ENCODE results near the gene LRRTM1. TPM values are rescaled to one million over a fixed set of nuclear protein-coding genes. Genes with fewer than 3 reads are reported as not detected.

Gene LRRTM1
- total RNA-seq, 1 donor from 2014 or later, result 0.98 TPM

GRCh38 chr2:80326861-80327260, 22.3 kb upstream of the LRRTM1 start:
- Histone ChIP-seq H3K27me3 (no peaks in the 10 kb centered on the region), H3K9me3 (no peaks in the 10 kb centered on the region), H3K27ac (no peak overlapping the region), H3K4me3 (no peak overlapping the region), H3K36me3 (no peaks in the 10 kb centered on the region), H3K4me1 (no peaks in the 10 kb centered on the region)
- DNase-seq (ENCODE audit: extremely low spot score in 2 of 2), result no peak
- TF ChIP-seq POLR2A (IDR thresholded peaks at IDR 0.05) (no peak), POLR2AphosphoS5 (IDR thresholded peaks at IDR 0.05; ENCODE audit: insufficient read depth in 1 of 2, low read depth in 1 of 2) (no peak), CTCF (IDR thresholded peaks at IDR 0.05) (no peak)
- intact Hi-C loops (cut with DNase I), result no loop called here

- H3K36me3 ChIP-seq, result no peaks in the 10 kb centered on the region
- intact Hi-C loops (cut with DNase I), result no loop called here
These were observed 21.7 kb upstream of the LRRTM1 start for GRCh38 chr2:80326214-80326613.

GRCh38 chr2:80324525-80324924, 20.0 kb upstream of the LRRTM1 start:
- intact Hi-C loops (cut with DNase I), result no loop called here
- no peaks in the 10 kb centered on the region for H3K4me1 ChIP-seq
- no peak overlapping the region for H3K27ac ChIP-seq
- H3K9me3 ChIP-seq, result no peaks in the 10 kb centered on the region
- H3K4me3 ChIP-seq, result no peak overlapping the region
- TF ChIP-seq POLR2A (IDR thresholded peaks at IDR 0.05) (no peak), POLR2AphosphoS5 (IDR thresholded peaks at IDR 0.05; ENCODE audit: insufficient read depth in 1 of 2, low read depth in 1 of 2) (no peak), CTCF (IDR thresholded peaks at IDR 0.05) (no peak)
- no peak for DNase-seq (ENCODE audit: extremely low spot score in 2 of 2)
- no peaks in the 10 kb centered on the region for H3K27me3 ChIP-seq
- H3K36me3 ChIP-seq, result no peaks in the 10 kb centered on the region

More at GRCh38 chr2:80326214-80326613, 21.7 kb upstream of the LRRTM1 start:
- H3K4me1 ChIP-seq, result no peaks in the 10 kb centered on the region
- no peak for DNase-seq (ENCODE audit: extremely low spot score in 2 of 2)
- H3K4me3 ChIP-seq, result no peak overlapping the region
- no peak overlapping the region for H3K27ac ChIP-seq
- no peaks in the 10 kb centered on the region for H3K27me3 ChIP-seq
- no peaks in the 10 kb centered on the region for H3K9me3 ChIP-seq
- TF ChIP-seq CTCF (IDR thresholded peaks at IDR 0.05) (no peak), POLR2AphosphoS5 (IDR thresholded peaks at IDR 0.05; ENCODE audit: insufficient read depth in 1 of 2, low read depth in 1 of 2) (no peak), POLR2A (IDR thresholded peaks at IDR 0.05) (no peak)

GRCh38 chr2:80323610-80324009, 19.1 kb upstream of the LRRTM1 start:
- TF ChIP-seq POLR2AphosphoS5 (IDR thresholded peaks at IDR 0.05; ENCODE audit: insufficient read depth in 1 of 2, low read depth in 1 of 2) (no peak), POLR2A (IDR thresholded peaks at IDR 0.05) (no peak), CTCF (IDR thresholded peaks at IDR 0.05) (no peak)
- no peak overlapping the region for H3K27ac ChIP-seq
- H3K9me3 ChIP-seq, result no peaks in the 10 kb centered on the region
- no peak overlapping the region for H3K4me3 ChIP-seq
- no peaks in the 10 kb centered on the region for H3K27me3 ChIP-seq
- no peaks in the 10 kb centered on the region for H3K4me1 ChIP-seq
- DNase-seq (ENCODE audit: extremely low spot score in 2 of 2), result no peak
- no peaks in the 10 kb centered on the region for H3K36me3 ChIP-seq
- intact Hi-C loops (cut with DNase I), result no loop called here

- H3K4me1 ChIP-seq, result no peaks in the 10 kb centered on the region
These were observed 18.4 kb upstream of the LRRTM1 start for GRCh38 chr2:80322958-80323357.

More at GRCh38 chr2:80322958-80323357, 18.4 kb upstream of the LRRTM1 start:
- no peaks in the 10 kb centered on the region for H3K27me3 ChIP-seq
- TF ChIP-seq CTCF (IDR thresholded peaks at IDR 0.05), result no peak
- no peak for TF ChIP-seq POLR2AphosphoS5 (IDR thresholded peaks at IDR 0.05; ENCODE audit: insufficient read depth in 1 of 2, low read depth in 1 of 2)
- TF ChIP-seq POLR2A (IDR thresholded peaks at IDR 0.05), result no peak
- H3K36me3 ChIP-seq, result no peaks in the 10 kb centered on the region
- no peak for DNase-seq (ENCODE audit: extremely low spot score in 2 of 2)
- intact Hi-C loops (cut with DNase I), result no loop called here
- H3K4me3 ChIP-seq, result no peak overlapping the region
- no peak overlapping the region for H3K27ac ChIP-seq
- no peaks in the 10 kb centered on the region for H3K9me3 ChIP-seq

Data from vagina (tissue), 2 donors.